Measurements from ENCODE around the gene PRELID1. TPM values are rescaled to one million over a fixed set of nuclear protein-coding genes. Genes with fewer than 3 reads are reported as not detected.

Gene PRELID1
- total and polyA plus RNA-seq, 4 donors = 43.3 to 236 (median 133) TPM

DNA sequence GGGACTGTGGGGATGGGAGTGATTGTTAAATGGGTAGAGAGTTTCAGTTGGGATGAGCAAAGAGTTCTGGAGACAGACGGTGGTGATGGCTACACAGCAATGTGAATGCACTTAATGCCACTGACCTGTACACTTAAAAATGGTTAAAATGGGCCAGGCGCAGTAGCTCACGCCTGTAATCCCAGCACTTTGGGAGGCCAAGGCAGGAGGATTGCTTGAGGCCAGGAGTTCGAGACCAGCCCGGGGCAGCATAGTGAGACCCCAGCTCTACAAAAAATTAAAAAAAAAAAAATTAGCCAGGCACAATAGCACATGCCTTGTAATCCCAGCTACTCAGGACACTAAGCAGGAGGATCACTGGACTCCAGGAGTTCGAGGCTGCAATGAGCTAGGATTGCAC lies 40.2 kb downstream of the PRELID1 start:
- TF ChIP-seq CTCF (IDR thresholded peaks at IDR 0.05; ENCODE audit: control extremely low read depth, extremely low read depth) = no peak
- Histone ChIP-seq H3K27me3 (ENCODE audit: control insufficient read depth in 3 of 3, insufficient read depth in 3 of 3, low read length in 2 of 3) (no peaks in the 10 kb centered on the region), H3K9ac (ENCODE audit: insufficient read depth in 1 of 2, low read length in 2 of 2) (no peak overlapping the region), H3K4me1 (ENCODE audit: control insufficient read depth in 5 of 5, insufficient read depth in 5 of 5, low read length in 5 of 5) (no peaks in the 10 kb centered on the region), H3K9me3 (ENCODE audit: control insufficient read depth in 4 of 4, insufficient read depth in 3 of 4, low read length in 3 of 4) (no peaks in the 10 kb centered on the region), H3K36me3 (ENCODE audit: control insufficient read depth in 4 of 4, insufficient read depth in 4 of 4, low read length in 4 of 4) (peaks cover 7 to 21% (median 11%) of the 10 kb centered on the region in 4 donors), H3K4me3 (no peak overlapping the region), H3K27ac (ENCODE audit: low read depth in 1 of 2, low read length in 1 of 2) (no peak overlapping the region)
- ATAC-seq (ENCODE audit: insufficient read depth, low FRiP score) (no peak), DNase-seq (no peak)
- 96 to 98% methylated on average over 6 of the region's 6 CpGs for WGBS, 2 donors

GRCh38 chr5:177344891-177345290 lies 41.3 kb downstream of the PRELID1 start:
- DNase-seq = no peak
- 96 to 97% methylated on average over 6 of the region's 6 CpGs for WGBS, 2 donors

GRCh38 chr5:177346820-177347219 lies 43.2 kb downstream of the PRELID1 start:
- Histone ChIP-seq H3K27ac (ENCODE audit: low read depth in 1 of 2, low read length in 1 of 2) (no peak overlapping the region), H3K36me3 (ENCODE audit: control insufficient read depth in 4 of 4, insufficient read depth in 4 of 4, low read length in 4 of 4) (peaks cover 3 to 22% (median 9%) of the 10 kb centered on the region in 4 donors), H3K9me3 (ENCODE audit: control insufficient read depth in 4 of 4, insufficient read depth in 3 of 4, low read length in 3 of 4) (no peaks in the 10 kb centered on the region), H3K4me3 (no peak overlapping the region), H3K27me3 (ENCODE audit: control insufficient read depth in 3 of 3, insufficient read depth in 3 of 3, low read length in 2 of 3) (no peaks in the 10 kb centered on the region), H3K9ac (ENCODE audit: insufficient read depth in 1 of 2, low read length in 2 of 2) (no peak overlapping the region), H3K4me1 (ENCODE audit: control insufficient read depth in 5 of 5, insufficient read depth in 5 of 5, low read length in 5 of 5) (peaks cover 4 to 14% (median 11%) of the 10 kb centered on the region in 5 donors)
- ATAC-seq (ENCODE audit: insufficient read depth, low FRiP score) (no peak), DNase-seq (no peak)
- 81 to 85% methylated on average over 4 of the region's 4 CpGs for WGBS, 2 donors
- no peak for TF ChIP-seq CTCF (IDR thresholded peaks at IDR 0.05; ENCODE audit: control extremely low read depth, extremely low read depth)

More at GRCh38 chr5:177344891-177345290, 41.3 kb downstream of the PRELID1 start:
- no peak for ATAC-seq (ENCODE audit: insufficient read depth, low FRiP score)
- Histone ChIP-seq H3K27me3 (ENCODE audit: control insufficient read depth in 3 of 3, insufficient read depth in 3 of 3, low read length in 2 of 3) (no peaks in the 10 kb centered on the region), H3K27ac (ENCODE audit: low read depth in 1 of 2, low read length in 1 of 2) (no peak overlapping the region), H3K9me3 (ENCODE audit: control insufficient read depth in 4 of 4, insufficient read depth in 3 of 4, low read length in 3 of 4) (no peaks in the 10 kb centered on the region), H3K4me1 (ENCODE audit: control insufficient read depth in 5 of 5, insufficient read depth in 5 of 5, low read length in 5 of 5) (peaks cover 1 to 4% (median 3%) of the 10 kb centered on the region in 5 donors), H3K36me3 (ENCODE audit: control insufficient read depth in 4 of 4, insufficient read depth in 4 of 4, low read length in 4 of 4) (peaks cover 6 to 23% (median 10%) of the 10 kb centered on the region in 4 donors), H3K9ac (ENCODE audit: insufficient read depth in 1 of 2, low read length in 2 of 2) (no peak overlapping the region), H3K4me3 (no peak overlapping the region)
- TF ChIP-seq CTCF (IDR thresholded peaks at IDR 0.05; ENCODE audit: control extremely low read depth, extremely low read depth) = no peak

DNA sequence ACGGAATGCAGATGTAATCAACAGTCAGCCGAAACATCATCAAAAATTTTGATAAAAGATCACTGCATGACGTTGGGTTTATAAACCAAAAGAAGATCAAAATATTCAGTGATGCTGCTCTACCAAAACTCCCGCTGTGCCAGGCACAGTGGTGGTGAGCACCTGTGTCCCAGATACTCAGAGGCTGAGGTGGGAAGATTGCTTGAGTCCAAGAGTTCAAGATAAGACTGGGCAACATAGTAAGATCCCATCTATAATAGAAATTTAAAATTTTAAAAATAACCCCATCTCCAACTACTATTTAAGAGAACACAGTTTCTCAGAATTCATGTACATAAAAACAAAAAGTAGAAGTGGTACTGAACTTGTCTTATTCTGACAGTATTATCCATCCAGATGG lies 44.1 kb downstream of the PRELID1 start:
- 87 to 94% methylated on average over 4 of the region's 4 CpGs for WGBS, 2 donors
- Histone ChIP-seq H3K4me3 (no peak overlapping the region), H3K27me3 (ENCODE audit: control insufficient read depth in 3 of 3, insufficient read depth in 3 of 3, low read length in 2 of 3) (no peaks in the 10 kb centered on the region), H3K36me3 (ENCODE audit: control insufficient read depth in 4 of 4, insufficient read depth in 4 of 4, low read length in 4 of 4) (peaks cover 3 to 22% (median 9%) of the 10 kb centered on the region in 4 donors), H3K4me1 (ENCODE audit: control insufficient read depth in 5 of 5, insufficient read depth in 5 of 5, low read length in 5 of 5) (peaks cover 4 to 18% (median 11%) of the 10 kb centered on the region in 5 donors), H3K9me3 (ENCODE audit: control insufficient read depth in 4 of 4, insufficient read depth in 3 of 4, low read length in 3 of 4) (no peaks in the 10 kb centered on the region), H3K9ac (ENCODE audit: insufficient read depth in 1 of 2, low read length in 2 of 2) (no peak overlapping the region), H3K27ac (ENCODE audit: low read depth in 1 of 2, low read length in 1 of 2) (no peak overlapping the region)
- ATAC-seq (ENCODE audit: insufficient read depth, low FRiP score) (no peak), DNase-seq (no peak)
- no peak for TF ChIP-seq CTCF (IDR thresholded peaks at IDR 0.05; ENCODE audit: control extremely low read depth, extremely low read depth)
